GM21723 (cell line): ENCODE measurements around the gene RAB21.
"Not testable (repeated sequence)": the region's sequence is repeated elsewhere in the genome, so short reads cannot be mapped to it uniquely, and the experiment has no call there.

Source experiments
- ATAC-seq: cut with Tn5 transposase; IDR thresholded peaks from one replicate; pipeline ENCODE4 v1.9.1; 2021; ENCODE audit warnings: mild to moderate bottlenecking, moderate library complexity; ENCODE audit not compliant: unreplicated experiment

Gene RAB21

GRCh38 chr12:71792599-71792998 is 37.9 kb downstream of the RAB21 start:
- ATAC-seq, result no peak

GRCh38 chr12:71795901-71796300 is 41.2 kb downstream of the RAB21 start:
- ATAC-seq, result no peak

DNA sequence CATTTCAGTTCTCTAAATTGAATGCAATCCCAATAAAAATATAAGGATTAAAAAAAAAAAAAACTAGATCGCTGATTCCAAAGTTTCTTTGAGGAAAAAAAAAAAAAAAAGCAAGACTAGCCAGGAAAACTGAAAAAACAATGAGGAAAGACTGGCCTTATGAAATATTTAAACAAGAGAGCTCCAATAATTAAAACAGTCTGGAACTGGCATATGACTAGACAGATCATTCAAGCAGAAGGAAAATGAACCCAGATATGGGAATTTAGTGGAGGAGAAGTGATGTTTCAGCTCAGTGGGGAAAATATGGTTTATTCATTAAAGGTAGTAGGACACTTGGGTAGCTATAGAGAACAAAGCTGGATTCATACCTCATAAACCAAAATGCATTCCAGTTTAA is 42.9 kb downstream of the RAB21 start:
- ATAC-seq, result no peak

DNA sequence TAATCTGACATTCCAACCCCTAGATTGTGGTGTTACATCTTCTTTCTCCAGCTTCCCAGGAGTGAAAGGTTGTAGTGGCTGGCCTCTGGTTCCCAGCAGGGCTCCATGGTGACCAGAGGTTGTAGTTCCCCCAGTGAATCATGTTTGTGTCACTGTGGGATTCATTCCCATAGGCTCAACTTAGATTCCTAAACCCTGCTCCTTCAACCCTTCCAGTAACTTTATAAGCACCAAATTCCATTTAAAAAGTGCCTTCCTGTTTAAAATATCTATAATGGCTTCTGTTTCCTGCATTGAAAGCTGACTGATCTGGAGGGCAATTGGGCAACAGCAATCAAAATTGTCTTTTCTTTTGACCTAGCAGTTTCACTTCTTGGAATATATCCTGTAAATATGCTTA is 44.4 kb downstream of the RAB21 start:
- ATAC-seq, result no peak

DNA sequence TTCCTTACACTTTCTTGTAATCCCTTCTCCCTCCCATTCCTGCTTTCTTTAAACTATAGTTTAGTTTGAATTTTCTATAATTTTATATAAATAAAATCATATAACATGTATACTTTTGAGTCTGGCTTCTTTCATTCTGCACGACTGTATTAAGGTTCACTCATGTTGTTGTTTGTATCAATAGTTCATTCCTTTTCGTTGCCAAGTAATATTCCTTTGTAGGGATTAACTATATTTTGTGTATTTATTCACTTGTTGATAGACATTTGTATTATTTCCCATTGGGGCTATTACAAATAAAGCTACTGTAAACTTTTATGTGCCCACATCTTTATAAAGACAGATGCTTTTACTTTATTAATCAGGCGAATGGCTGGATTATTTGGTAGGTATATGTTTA is 45.5 kb downstream of the RAB21 start:
- ATAC-seq, result no peak

- no peak for ATAC-seq
Observed at GRCh38 chr12:71804505-71804904, 49.8 kb downstream of the RAB21 start.

GRCh38 chr12:71810921-71811320 is 56.3 kb downstream of the RAB21 start:
- ATAC-seq, result no peak

- not testable (repeated sequence) for ATAC-seq
Observed at GRCh38 chr12:71815242-71815641, 60.6 kb downstream of the RAB21 start.

GRCh38 chr12:71822088-71822487 is 67.4 kb downstream of the RAB21 start:
- not testable (repeated sequence) for ATAC-seq

- ATAC-seq, result no peak
Observed at GRCh38 chr12:71828813-71829212, 74.2 kb downstream of the RAB21 start.

- ATAC-seq, result no peak
Observed at GRCh38 chr12:71837356-71837755, 82.7 kb downstream of the RAB21 start.

GRCh38 chr12:71838231-71838630 is 83.6 kb downstream of the RAB21 start:
- ATAC-seq, result no peak

DNA sequence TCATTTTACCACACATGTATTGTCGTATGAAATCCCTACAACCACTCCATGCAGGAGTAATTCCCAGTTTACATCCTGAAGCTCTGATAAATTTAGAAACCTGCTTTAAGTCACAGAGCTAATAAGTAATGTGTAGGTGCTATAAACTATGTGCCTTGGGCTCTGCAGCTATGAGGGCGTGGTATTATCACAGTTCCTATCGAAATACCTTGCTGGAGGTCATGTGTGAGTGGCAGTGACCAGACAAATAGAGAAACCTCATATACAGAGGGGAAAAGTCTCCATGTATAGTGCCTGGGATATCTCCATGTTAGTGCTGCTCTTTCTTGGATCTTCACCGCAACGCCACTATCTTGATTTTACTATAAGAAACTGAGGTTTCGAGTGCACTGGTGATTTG is 84.0 kb downstream of the RAB21 start:
- no peak for ATAC-seq

DNA sequence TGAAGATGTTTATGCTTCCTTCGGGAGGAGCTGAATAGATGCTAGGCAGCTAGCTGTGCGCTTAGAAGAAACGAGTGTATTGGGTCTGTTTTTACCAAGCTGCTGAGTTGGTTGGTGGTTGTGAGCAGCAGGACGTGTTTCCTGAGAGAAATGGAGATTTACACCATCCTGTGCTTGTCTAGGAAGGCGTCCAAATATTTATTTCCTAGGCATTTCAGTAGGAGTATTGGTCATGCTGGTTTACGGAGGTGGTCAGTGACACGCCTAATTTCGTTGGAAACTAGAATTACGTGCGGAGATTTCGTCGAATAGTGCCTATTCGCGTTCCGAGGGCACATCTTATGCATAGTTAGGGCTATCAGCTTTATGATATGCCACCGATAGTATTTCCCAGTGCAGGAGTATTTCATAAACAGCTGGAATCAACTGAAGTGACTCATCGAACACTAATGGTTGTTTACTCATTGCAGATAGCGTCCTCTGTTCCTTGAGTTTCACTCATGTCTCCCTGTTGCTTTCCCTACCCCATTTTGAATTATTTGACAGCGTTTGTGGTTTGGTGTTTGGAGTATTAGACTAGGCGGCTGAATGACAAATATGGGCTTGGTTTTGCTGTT is 85.7 kb downstream of the RAB21 start:
- peak; percentile 28 for ATAC-seq

DNA sequence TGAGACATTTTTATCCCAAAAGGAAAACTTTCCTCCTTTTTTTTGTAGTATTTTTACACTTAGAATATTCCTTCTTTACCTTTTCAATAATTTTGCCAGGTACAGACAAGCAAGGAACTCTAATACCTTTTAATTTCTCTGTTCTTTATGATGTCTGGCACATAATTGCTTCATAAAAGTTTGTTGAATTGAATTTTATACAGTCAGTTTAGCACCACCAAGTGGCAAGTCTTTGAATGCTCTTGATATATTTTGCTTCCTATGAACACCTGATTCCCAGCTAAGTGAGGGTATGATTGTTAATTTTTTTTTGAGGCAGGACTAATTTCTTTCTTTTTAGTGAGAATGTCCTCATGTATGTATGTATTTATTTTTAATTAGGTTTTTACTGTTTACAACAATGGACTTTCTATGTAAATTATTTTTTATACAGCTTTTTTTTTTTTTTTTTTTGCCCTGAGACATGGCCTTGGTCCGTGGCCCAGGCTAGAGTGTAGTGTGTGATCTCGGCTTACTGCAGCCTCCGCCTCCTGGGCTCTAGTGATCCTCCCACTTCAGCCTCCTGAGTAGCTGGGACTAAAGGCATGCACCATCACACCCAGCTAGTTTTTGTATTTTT is 91.8 kb downstream of the RAB21 start:
- peak; percentile 49 for ATAC-seq

GRCh38 chr12:71848212-71848611 is 93.5 kb downstream of the RAB21 start:
- no peak for ATAC-seq

GRCh38 chr12:71849109-71849851 is 94.6 kb downstream of the RAB21 start:
- ATAC-seq, result no peak
